GM23248 (cell line): ENCODE data around the gene POLR2F. TPM values are rescaled to one million over a fixed set of nuclear protein-coding genes. Genes with fewer than 3 reads are reported as not detected.

Source experiments
- DNase-seq: peaks from one replicate; pipeline ENCODE4 v3.0.0-alpha.2; 2015
- H2AFZ ChIP-seq: fragments of 200-600 bp; sonication (generic); 2 replicates; pipeline ENCODE4 v1.6.1; 2016; ENCODE audit warnings: antibody characterized with exemption
- H3F3A ChIP-seq: fragments of 200-600 bp; sonication (generic); 2 replicates; pipeline ENCODE4 v1.6.1; 2016; ENCODE audit warnings: mild to moderate bottlenecking, antibody characterized with exemption, mixed run types; ENCODE audit not compliant: insufficient read depth
- H3K27ac ChIP-seq: fragments of 200-600 bp; sonication (generic); 2 replicates; pipeline ENCODE4 v1.5.1; 2016; ENCODE audit warnings: mild to moderate bottlenecking
- H3K27me3 ChIP-seq: fragments of 200-600 bp; sonication (generic); replicated peaks from 2 replicates; pipeline ENCODE4 v1.6.1; 2016; ENCODE audit warnings: mild to moderate bottlenecking; ENCODE audit not compliant: insufficient read depth
- H3K36me3 ChIP-seq: fragments of 200-600 bp; sonication (generic); 2 replicates; pipeline ENCODE4 v1.6.1; 2016; ENCODE audit warnings: low read depth, mild to moderate bottlenecking
- H3K4me1 ChIP-seq: fragments of 200-600 bp; sonication (generic); 2 replicates; pipeline ENCODE4 v1.6.1; 2016; ENCODE audit warnings: mild to moderate bottlenecking; ENCODE audit not compliant: insufficient read depth
- H3K4me2 ChIP-seq: fragments of 200-600 bp; sonication (generic); one replicate; pipeline ENCODE4 v1.6.1; 2016; ENCODE audit warnings: mild to moderate bottlenecking; ENCODE audit not compliant: unreplicated experiment
- H3K4me3 ChIP-seq: fragments of 200-600 bp; sonication (generic); 2 replicates; pipeline ENCODE4 v1.5.1; 2016; ENCODE audit warnings: mild to moderate bottlenecking
- H3K79me2 ChIP-seq: fragments of 200-600 bp; sonication (generic); 2 replicates; pipeline ENCODE4 v1.6.1; 2016; ENCODE audit warnings: mild to moderate bottlenecking; ENCODE audit not compliant: insufficient read depth
- H3K9ac ChIP-seq: fragments of 200-600 bp; sonication (generic); 2 replicates; pipeline ENCODE4 v1.6.1; 2016; ENCODE audit warnings: mild to moderate bottlenecking
- H3K9me2 ChIP-seq: fragments of 200-600 bp; sonication (generic); 2 replicates; pipeline ENCODE4 v1.6.1; 2016; ENCODE audit warnings: mixed run types, mild to moderate bottlenecking, moderate library complexity; ENCODE audit not compliant: insufficient read depth
- H3K9me3 ChIP-seq: fragments of 200-600 bp; sonication (generic); one replicate; pipeline ENCODE4 v1.6.1; 2017; ENCODE audit warnings: low read depth
- H4K20me1 ChIP-seq: fragments of 200-600 bp; sonication (generic); 2 replicates; pipeline ENCODE4 v1.6.0; 2016; ENCODE audit not compliant: insufficient read depth
- EZH2 ChIP-seq: fragments of 200-600 bp; sonication (generic); IDR thresholded peaks from 2 replicates; pipeline ENCODE4 v1.6.1; 2018; ENCODE audit warnings: antibody characterized with exemption, mild to moderate bottlenecking; ENCODE audit not compliant: insufficient read depth, poor library complexity, severe bottlenecking
- EZH2phosphoT487 ChIP-seq: fragments of 200-600 bp; sonication (generic); IDR thresholded peaks from 2 replicates; pipeline ENCODE4 v1.6.1; 2018; ENCODE audit warnings: antibody characterized with exemption, moderate library complexity, mild to moderate bottlenecking, low read depth; ENCODE audit not compliant: insufficient read depth
- WGBS, 2 experiments: methylation state at CpG; one replicate each; pipeline ENCODE4 v1.1.6; 2015 to 2017; ENCODE audit warnings: low lambda C conversion rate in 2 of 2, low coverage in 1 of 2; ENCODE audit errors: missing lambda C conversion rate in 2 of 2; 5-methylcytosine and 5-hydroxymethylcytosine counted together
- in situ Hi-C: fragments of 300-500 bp; cut with MboI; formaldehyde crosslinking; loops from 2 replicates; pipeline ENCODE4 v1.15.0; 2020
- polyA plus RNA-seq: library from polyadenylated mRNA; unstranded; fragments of >200 nt; fragmentation: Nextera tagmentation; extraction: Ambion mirVana; gene quantifications from 2 replicates; pipeline ENCODE4 v1.2.1, GENCODE V29; 2016
- total RNA-seq: library from RNA; depleted of rRNA; stranded (reverse); fragments of >200 nt; shearing (Covaris generic); gene quantifications from 2 replicates; pipeline ENCODE4 v1.2.3, GENCODE V29; 2014

Gene POLR2F
- total and polyA plus RNA-seq, 2 experiments from 2014 or later, result 71.4 to 148 TPM

- H3K27ac ChIP-seq, result no peak overlapping the region
- in situ Hi-C loops, result no loop called here
- no peak overlapping the region for H2AFZ ChIP-seq
- no peaks in the 10 kb centered on the region for H3K79me2 ChIP-seq
- DNase-seq, result no peak
- H3K4me2 ChIP-seq, result no peak overlapping the region
- H3F3A ChIP-seq, result no peaks in the 10 kb centered on the region
- no peaks in the 10 kb centered on the region for H4K20me1 ChIP-seq
- H3K4me3 ChIP-seq, result no peak overlapping the region
- no peak for TF ChIP-seq EZH2phosphoT487
- no peak for TF ChIP-seq EZH2
- no peaks in the 10 kb centered on the region for H3K9me3 ChIP-seq
- H3K9ac ChIP-seq, result no peak overlapping the region
- no peaks in the 10 kb centered on the region for H3K36me3 ChIP-seq
- no peaks in the 10 kb centered on the region for H3K9me2 ChIP-seq
- H3K27me3 ChIP-seq, result no peaks in the 10 kb centered on the region
- 69 to 70% methylated on average over 13 to 14 of the region's 14 CpGs for WGBS, 2 experiments
- no peaks in the 10 kb centered on the region for H3K4me1 ChIP-seq
Measured at GRCh38 chr22:38009000-38009806, 55.7 kb downstream of the POLR2F start.

GRCh38 chr22:38012604-38013072, 59.1 kb downstream of the POLR2F start:
- H3K27ac ChIP-seq, result no peak overlapping the region
- 81 to 83% methylated on average over 7 of the region's 7 CpGs for WGBS, 2 experiments

GRCh38 chr22:38014083-38014482, 60.6 kb downstream of the POLR2F start:
- Histone ChIP-seq H3K79me2 (no peaks in the 10 kb centered on the region), H3K4me3 (no peak overlapping the region), H3K36me3 (no peaks in the 10 kb centered on the region), H3K9me3 (no peaks in the 10 kb centered on the region), H3K4me1 (peaks cover 4% of the 10 kb centered on the region; the same call in 1 of the 2 replicates), H3K27me3 (no peaks in the 10 kb centered on the region), H2AFZ (no peak overlapping the region), H4K20me1 (no peaks in the 10 kb centered on the region), H3K27ac (no peak overlapping the region), H3F3A (no peaks in the 10 kb centered on the region), H3K9me2 (no peaks in the 10 kb centered on the region), H3K9ac (no peak overlapping the region), H3K4me2 (no peak overlapping the region)
- in situ Hi-C loops, result no loop called here
- no peak for DNase-seq
- WGBS, 2 experiments, result 88 to 100% methylated on average over 1 of the region's 1 CpG
- TF ChIP-seq EZH2phosphoT487 (no peak), EZH2 (no peak)

More at GRCh38 chr22:38012604-38013072, 59.1 kb downstream of the POLR2F start:
- Histone ChIP-seq H2AFZ (no peak overlapping the region), H4K20me1 (no peaks in the 10 kb centered on the region), H3K4me2 (no peak overlapping the region), H3K9me3 (no peaks in the 10 kb centered on the region), H3K4me3 (no peak overlapping the region), H3K9ac (no peak overlapping the region), H3F3A (no peaks in the 10 kb centered on the region), H3K9me2 (no peaks in the 10 kb centered on the region), H3K36me3 (no peaks in the 10 kb centered on the region), H3K27me3 (no peaks in the 10 kb centered on the region), H3K4me1 (peaks cover 4% of the 10 kb centered on the region; the same call in 1 of the 2 replicates), H3K79me2 (no peaks in the 10 kb centered on the region)
- TF ChIP-seq EZH2, result no peak
- no peak for TF ChIP-seq EZH2phosphoT487
- peak; percentile 30 for DNase-seq
- in situ Hi-C loops, result no loop called here

GRCh38 chr22:38016182-38017151, 63.0 kb downstream of the POLR2F start:
- no peaks in the 10 kb centered on the region for H3F3A ChIP-seq
- H4K20me1 ChIP-seq, result no peaks in the 10 kb centered on the region
- no peaks in the 10 kb centered on the region for H3K9me3 ChIP-seq
- peak overlapping the region; percentile 30 for H2AFZ ChIP-seq
- peaks cover 4% of the 10 kb centered on the region; the same call in 1 of the 2 replicates for H3K4me1 ChIP-seq
- in situ Hi-C loops, result no loop called here
- peak overlapping the region; percentile 9; the same call in 1 of the 2 replicates for H3K9ac ChIP-seq
- H3K9me2 ChIP-seq, result no peaks in the 10 kb centered on the region
- no peak overlapping the region for H3K4me2 ChIP-seq
- WGBS, 2 experiments, result 39 to 43% methylated on average over 24 to 33 of the region's 33 CpGs
- H3K36me3 ChIP-seq, result no peaks in the 10 kb centered on the region
- H3K4me3 ChIP-seq, result no peak overlapping the region
- DNase-seq, result peak; percentile 38
- H3K27me3 ChIP-seq, result no peaks in the 10 kb centered on the region
- H3K27ac ChIP-seq, result no peak overlapping the region
- TF ChIP-seq EZH2 (no peak), EZH2phosphoT487 (no peak)
- H3K79me2 ChIP-seq, result no peaks in the 10 kb centered on the region
